ENCODE measurements around the gene ARHGAP9.

ARHGAP9 gene

GRCh38 chr12:57467915-57468314, 11.8 kb downstream of the ARHGAP9 start:
- no peaks in the 10 kb centered on the region for H3K27me3 ChIP-seq (ENCODE audit: insufficient read depth, poor library complexity, severe bottlenecking)
- no peak overlapping the region for H3K27ac ChIP-seq (replicated peaks)
- no peak overlapping the region for H3K4me3 ChIP-seq (replicated peaks; ENCODE audit: insufficient read depth, low read length)
- no peak for DNase-seq (ENCODE audit: low read depth in 1 of 2, low spot score in 1 of 2)
- TF ChIP-seq SPI1 (IDR thresholded peaks at IDR 0.05; ENCODE audit: borderline replicate concordance, low read depth) (no peak), POLR2AphosphoS5 (IDR thresholded peaks at IDR 0.05; ENCODE audit: low read depth) (no peak), REST (IDR thresholded peaks at IDR 0.05; ENCODE audit: insufficient replicate concordance, low read depth) (no peak), GABPA (IDR thresholded peaks at IDR 0.05; ENCODE audit: low read depth) (no peak), CTCF (IDR thresholded peaks at IDR 0.05; ENCODE audit: insufficient read depth, low read length) (no peak)

DNA sequence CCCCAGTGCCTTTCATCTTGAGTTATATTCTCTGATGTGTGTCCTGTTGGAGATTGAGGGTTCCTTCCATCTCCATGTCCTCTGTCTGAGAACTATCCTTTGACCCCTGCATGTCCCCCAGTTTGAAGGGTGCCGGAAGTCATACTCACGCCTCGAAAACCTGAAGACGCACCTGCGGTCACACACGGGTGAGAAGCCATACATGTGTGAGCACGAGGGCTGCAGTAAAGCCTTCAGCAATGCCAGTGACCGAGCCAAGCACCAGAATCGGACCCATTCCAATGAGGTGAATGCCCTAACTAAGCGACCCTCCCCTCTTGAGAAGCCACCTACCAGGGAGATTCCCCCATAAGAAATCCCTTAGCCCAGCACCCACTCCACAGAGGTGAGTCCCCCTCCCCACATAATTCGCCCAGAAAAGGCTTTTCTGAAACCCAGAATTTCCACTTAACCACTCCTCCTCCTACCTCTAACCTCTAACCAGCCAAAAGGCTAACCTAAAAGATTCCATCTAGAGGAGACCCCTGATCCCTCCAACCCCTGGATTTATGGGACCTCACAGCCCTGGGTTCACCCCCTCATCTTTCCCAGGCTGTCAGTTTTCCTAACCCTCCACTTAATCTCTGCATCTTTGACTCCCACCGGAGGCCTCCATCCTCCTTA, 12.3 kb downstream of the ARHGAP9 start:
- H3K27ac ChIP-seq (replicated peaks) = no peak overlapping the region
- no peak for TF ChIP-seq POLR2AphosphoS5 (IDR thresholded peaks at IDR 0.05; ENCODE audit: low read depth)
- TF ChIP-seq SPI1 (IDR thresholded peaks at IDR 0.05; ENCODE audit: borderline replicate concordance, low read depth) = no peak
- TF ChIP-seq CTCF (IDR thresholded peaks at IDR 0.05; ENCODE audit: insufficient read depth, low read length) = no peak
- no peak for TF ChIP-seq REST (IDR thresholded peaks at IDR 0.05; ENCODE audit: insufficient replicate concordance, low read depth)
- no peak for TF ChIP-seq GABPA (IDR thresholded peaks at IDR 0.05; ENCODE audit: low read depth)
- no peak overlapping the region for H3K4me3 ChIP-seq (replicated peaks; ENCODE audit: insufficient read depth, low read length)
- DNase-seq (ENCODE audit: low read depth in 1 of 2, low spot score in 1 of 2) = no peak
- no peaks in the 10 kb centered on the region for H3K27me3 ChIP-seq (ENCODE audit: insufficient read depth, poor library complexity, severe bottlenecking)

GRCh38 chr12:57465747-57466505, 13.7 kb downstream of the ARHGAP9 start:
- H3K27me3 ChIP-seq (ENCODE audit: insufficient read depth, poor library complexity, severe bottlenecking) = peaks cover 10% of the 10 kb centered on the region
- H3K27ac ChIP-seq (replicated peaks) = no peak overlapping the region
- no peak overlapping the region for H3K4me3 ChIP-seq (replicated peaks; ENCODE audit: insufficient read depth, low read length)
- no peak for TF ChIP-seq SPI1 (IDR thresholded peaks at IDR 0.05; ENCODE audit: borderline replicate concordance, low read depth)
- no peak for TF ChIP-seq CTCF (IDR thresholded peaks at IDR 0.05; ENCODE audit: insufficient read depth, low read length)
- TF ChIP-seq POLR2AphosphoS5 (IDR thresholded peaks at IDR 0.05; ENCODE audit: low read depth) = no peak
- no peak for TF ChIP-seq REST (IDR thresholded peaks at IDR 0.05; ENCODE audit: insufficient replicate concordance, low read depth)
- TF ChIP-seq GABPA (IDR thresholded peaks at IDR 0.05; ENCODE audit: low read depth) = no peak
- no peak for DNase-seq (ENCODE audit: low read depth in 1 of 2, low spot score in 1 of 2)
